Gastrocnemius medialis (tissue), 4 donors: ENCODE measurements around the gene CCDC188. TPM values are rescaled to one million over a fixed set of nuclear protein-coding genes. Genes with fewer than 3 reads are reported as not detected.

Experiments
- ATAC-seq, 2 donors: fragments of 150-250 bp; one replicate each; pipeline ENCODE4 v1.9.1; 2016
- DNase-seq, 2 donors: peaks; one replicate each; pipeline ENCODE4 v3.0.0-alpha.2; 2019
- H3K27ac ChIP-seq, 4 donors: fragments of 200-600 bp; sonication (generic); 1 replicate in 1 of 4; 2 replicates in 3 of 4; pipeline ENCODE4 v1.5.1; 2016 to 2018; ENCODE audit warnings: mild to moderate bottlenecking in 2 of 4, moderate library complexity in 1 of 4
- H3K27me3 ChIP-seq, 3 donors: fragments of 200-600 bp; sonication (generic) in 2 of 3; 1 replicate in 1 of 3; 2 replicates in 2 of 3; pipeline versions ENCODE4 v1.5.1 to v1.6.0; 2016 to 2019; ENCODE audit warnings: mild to moderate bottlenecking in 1 of 3, moderate library complexity in 1 of 3
- H3K36me3 ChIP-seq, 2 donors: fragments of 200-600 bp; sonication (generic) in 1 of 2; one replicate each; pipeline ENCODE4 v1.5.1; 2017 to 2018
- H3K4me1 ChIP-seq, 2 donors: fragments of 200-600 bp; sonication (generic) in 1 of 2; one replicate each; pipeline ENCODE4 v1.5.1; 2016 to 2017; ENCODE audit warnings: mild to moderate bottlenecking in 2 of 2
- H3K4me3 ChIP-seq, 4 donors: fragments of 200-600 bp; sonication (generic) in 3 of 4; 1 replicate in 1 of 4; 2 replicates in 3 of 4; pipeline ENCODE4 v1.5.1; 2016 to 2019; ENCODE audit warnings: mild to moderate bottlenecking in 2 of 4
- H3K9me3 ChIP-seq, 3 donors: fragments of 200-600 bp; sonication (generic) in 2 of 3; 1 replicate in 1 of 3; 2 replicates in 2 of 3; pipeline ENCODE4 v1.5.1; 2016 to 2019
- CTCF ChIP-seq, 5 experiments: fragments of 450-650 bp in 3 of 5; fragments of 200-600 bp in 2 of 5; sonication (generic) in 2 of 5; IDR thresholded peaks in 4 of 5; conservative IDR thresholded peaks in 1 of 5; 1 replicate in 4 of 5; 2 replicates in 1 of 5; pipeline ENCODE4 v1.5.1; 2016 to 2019; ENCODE audit warnings: antibody characterized with exemption in 5 of 5, mild to moderate bottlenecking in 3 of 5, moderate library complexity in 3 of 5
- POLR2A ChIP-seq, 2 donors: fragments of 450-650 bp; IDR thresholded peaks; one replicate each; pipeline ENCODE4 v1.6.1; 2017; ENCODE audit warnings: antibody characterized with exemption in 2 of 2, mild to moderate bottlenecking in 2 of 2, moderate library complexity in 2 of 2
- in situ Hi-C, 4 donors: fragments of 200-750 bp; cut with MboI; loops; one replicate each; pipeline versions ENCODE4 v1.15.0 to v1.8.0; 2017; ENCODE audit warnings: low sequenced_read_pairs in 4 of 4
- intact Hi-C: fragments of 100-400 bp; cut with DNase I; formaldehyde crosslinking; loops from one replicate; pipeline ENCODE4 v1.15.1; 2023; ENCODE audit warnings: low total_unique reads
- total RNA-seq, 4 donors: library from RNA; depleted of rRNA; stranded (reverse); fragments of >200 nt; gene quantifications; one replicate each; pipeline versions ENCODE4 v1.1.0 to v1.2.3, GENCODE V29; 2016

The CCDC188 gene
- total RNA-seq, 4 donors from 2014 or later, result 0.82 to 3.5 TPM; not detected in 2

- Histone ChIP-seq H3K4me3 (no peak overlapping the region), H3K9me3 (no peaks in the 10 kb centered on the region), H3K27me3 (no peaks in the 10 kb centered on the region), H3K4me1 (no peaks in the 10 kb centered on the region), H3K36me3 (no peaks in the 10 kb centered on the region), H3K27ac (no peak overlapping the region)
- intact Hi-C loops (no loop called here), in situ Hi-C loops (no loop called here)
- ATAC-seq, result no peak
- TF ChIP-seq CTCF (IDR thresholded peaks at IDR 0.05 in 4 of 5, conservative IDR thresholded peaks at IDR 0.05 in 1 of 5) (no peak), POLR2A (IDR thresholded peaks at IDR 0.05) (no peak)
- DNase-seq, result no peak
Measured at GRCh38 chr22:20181194-20181883, 30.5 kb upstream of the CCDC188 start.

- in situ Hi-C loops, result no loop called here
Measured at GRCh38 chr22:20180640-20181039, 29.8 kb upstream of the CCDC188 start.

GRCh38 chr22:20180245-20180630, 29.4 kb upstream of the CCDC188 start:
- in situ Hi-C loops, result no loop called here
- no peak for TF ChIP-seq CTCF (IDR thresholded peaks at IDR 0.05 in 4 of 5, conservative IDR thresholded peaks at IDR 0.05 in 1 of 5)
- no peak for TF ChIP-seq POLR2A (IDR thresholded peaks at IDR 0.05)
- intact Hi-C loops, result no loop called here
- Histone ChIP-seq H3K27me3 (no peaks in the 10 kb centered on the region), H3K9me3 (no peaks in the 10 kb centered on the region), H3K36me3 (no peaks in the 10 kb centered on the region), H3K4me1 (no peaks in the 10 kb centered on the region), H3K27ac (no peak overlapping the region), H3K4me3 (no peak overlapping the region)
- DNase-seq (no peak), ATAC-seq (no peak)

More at GRCh38 chr22:20180640-20181039, 29.8 kb upstream of the CCDC188 start:
- intact Hi-C loops, result no loop called here
- H3K4me1 ChIP-seq, result no peaks in the 10 kb centered on the region
- no peak for ATAC-seq
- no peak for DNase-seq
- no peaks in the 10 kb centered on the region for H3K27me3 ChIP-seq
- TF ChIP-seq POLR2A (IDR thresholded peaks at IDR 0.05) (no peak), CTCF (IDR thresholded peaks at IDR 0.05 in 4 of 5, conservative IDR thresholded peaks at IDR 0.05 in 1 of 5) (no peak)
- H3K9me3 ChIP-seq, result no peaks in the 10 kb centered on the region
- no peaks in the 10 kb centered on the region for H3K36me3 ChIP-seq
- H3K27ac ChIP-seq, result no peak overlapping the region
- no peak overlapping the region for H3K4me3 ChIP-seq

DNA sequence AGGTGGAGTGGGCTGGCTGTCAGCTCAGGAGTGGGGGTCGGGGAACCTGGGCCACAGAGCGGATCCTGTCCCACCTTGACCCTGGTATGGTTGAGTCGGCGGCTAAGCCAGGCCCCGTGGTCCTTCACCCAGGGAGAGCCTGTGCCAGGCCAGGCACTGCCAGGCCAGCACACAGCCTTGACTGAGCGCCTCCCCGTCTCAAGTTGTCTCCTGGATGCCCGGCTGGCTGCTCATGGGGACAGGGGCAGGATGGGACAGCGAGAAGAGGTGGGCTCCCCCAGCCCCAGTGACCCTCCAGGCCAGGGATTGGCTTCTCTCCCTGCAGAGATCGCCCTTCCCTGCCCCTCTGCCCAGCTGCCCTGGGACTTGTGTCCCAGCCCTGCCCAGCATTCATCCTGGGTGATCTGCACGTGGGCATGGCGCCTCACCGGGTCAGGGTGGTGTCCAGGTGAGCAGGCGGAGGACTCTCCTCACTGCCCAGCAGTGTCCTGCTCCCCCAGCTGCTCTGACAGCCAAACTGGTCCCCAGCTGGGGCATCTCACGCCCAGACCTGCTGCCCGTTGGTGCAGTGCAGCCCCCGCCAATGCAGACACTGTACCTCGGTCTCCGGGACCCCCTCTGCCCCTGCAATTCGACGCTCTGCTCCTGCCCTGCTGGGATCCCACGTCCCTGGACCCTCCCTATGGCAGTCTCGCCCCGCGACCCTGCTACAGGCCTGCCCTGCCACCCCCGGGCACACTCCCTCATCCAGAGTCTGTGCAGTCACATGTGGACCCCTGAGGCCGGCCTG, 28.8 kb upstream of the CCDC188 start:
- intact Hi-C loops (loop anchor here (10.0 kb wide), 1 partner anchor 65 kb away; no protein-coding TSS in a partner anchor), in situ Hi-C loops (no loop called here)
- DNase-seq (no peak), ATAC-seq (no peak)
- no peaks in the 10 kb centered on the region for H3K27me3 ChIP-seq
- H3K4me1 ChIP-seq, result no peaks in the 10 kb centered on the region
- H3K36me3 ChIP-seq, result no peaks in the 10 kb centered on the region
- H3K4me3 ChIP-seq, result no peak overlapping the region
- no peaks in the 10 kb centered on the region for H3K9me3 ChIP-seq
- H3K27ac ChIP-seq, result no peak overlapping the region
- TF ChIP-seq POLR2A (IDR thresholded peaks at IDR 0.05), result no peak
- no peak for TF ChIP-seq CTCF (IDR thresholded peaks at IDR 0.05 in 4 of 5, conservative IDR thresholded peaks at IDR 0.05 in 1 of 5)
